HEK293 (cell line): ENCODE measurements around the gene CACNA1D.

ENCODE experiments used
- CTCF ChIA-PET: fragments of 350-600 bp; formaldehyde crosslinking; extraction: SDS; loops from one replicate; lab custom pipeline; 2021; ENCODE audit warnings: antibody characterized with exemption; lab: Yijun Ruan, JAX
- POLR2A ChIA-PET: fragments of 300-600 bp; formaldehyde crosslinking; extraction: SDS; loops from one replicate; lab custom pipeline; 2020; ENCODE audit warnings: antibody characterized with exemption, inconsistent platforms; lab: Yijun Ruan, JAX
- H3K27ac ChIP-seq: fragments of 200-500 bp; sonication (Bioruptor generic); 2 replicates; pipeline ENCODE4 v1.5.1; 2014; ENCODE audit warnings: low read depth, low read length, control low read depth, inconsistent platforms; ENCODE audit errors: extremely low read depth
- H3K36me3 ChIP-seq, 2 experiments: fragments of 200-500 bp in 1 of 2; sonication (Bioruptor generic) in 1 of 2; 1 replicate in 1 of 2; 2 replicates in 1 of 2; pipeline ENCODE4 v1.5.1; 2014 to 2017; ENCODE audit warnings: inconsistent platforms in 2 of 2, low read length in 2 of 2; ENCODE audit not compliant: control insufficient read depth in 2 of 2, insufficient read depth in 1 of 2
- H3K4me1 ChIP-seq: fragments of 200-500 bp; sonication (Bioruptor generic); 2 replicates; pipeline ENCODE4 v1.5.1; 2014; ENCODE audit warnings: mild to moderate bottlenecking, low read length, inconsistent platforms; ENCODE audit not compliant: control insufficient read depth, insufficient read depth
- H3K4me3 ChIP-seq: 2 replicates; pipeline ENCODE4 v1.5.1; 2011; ENCODE audit warnings: low read depth, mild to moderate bottlenecking, control low read depth, low read length, moderate library complexity
- H3K9me3 ChIP-seq: fragments of 200-500 bp; sonication (Bioruptor generic); 2 replicates; pipeline ENCODE4 v1.5.1; 2014; ENCODE audit warnings: low read depth, low read length, inconsistent platforms; ENCODE audit not compliant: control insufficient read depth, insufficient read depth
- GLIS1 ChIP-seq: fragments of 450-650 bp; formaldehyde crosslinking; IDR thresholded peaks from 2 replicates; pipeline ENCODE4 v1.5.1; 2016; ENCODE audit warnings: missing biosample characterization, missing genetic modification characterization
- PRDM6 ChIP-seq: fragments of 450-650 bp; formaldehyde crosslinking; IDR thresholded peaks from 2 replicates; pipeline ENCODE4 v1.5.1; 2017; ENCODE audit warnings: missing biosample characterization, missing genetic modification characterization
- REST ChIP-seq: fragments of 450-650 bp; formaldehyde crosslinking; IDR thresholded peaks from 2 replicates; pipeline ENCODE4 v1.5.1; 2016; ENCODE audit warnings: missing biosample characterization, missing genetic modification characterization
- ZEB2 ChIP-seq: fragments of 450-650 bp; formaldehyde crosslinking; IDR thresholded peaks from 2 replicates; pipeline ENCODE4 v1.5.1; 2016; ENCODE audit warnings: missing biosample characterization, missing genetic modification characterization
- ZNF239 ChIP-seq: fragments of 450-650 bp; formaldehyde crosslinking; IDR thresholded peaks from 2 replicates; pipeline ENCODE4 v1.5.1; 2016; ENCODE audit warnings: missing biosample characterization, missing genetic modification characterization
- ZNF514 ChIP-seq: fragments of 450-650 bp; formaldehyde crosslinking; IDR thresholded peaks from 2 replicates; pipeline ENCODE4 v1.5.1; 2016; ENCODE audit warnings: missing biosample characterization, missing genetic modification characterization
- ZNF518A ChIP-seq: fragments of 450-650 bp; formaldehyde crosslinking; conservative IDR thresholded peaks from 2 replicates; pipeline ENCODE4 v1.5.1; 2016; ENCODE audit warnings: low read depth, missing biosample characterization, missing genetic modification characterization
- ZNF600 ChIP-seq: fragments of 450-650 bp; formaldehyde crosslinking; IDR thresholded peaks from 2 replicates; pipeline ENCODE4 v1.5.1; 2016; ENCODE audit warnings: missing biosample characterization, missing genetic modification characterization
- ZNF768 ChIP-seq: fragments of 450-650 bp; formaldehyde crosslinking; IDR thresholded peaks from 2 replicates; pipeline ENCODE4 v1.5.1; 2018; ENCODE audit warnings: missing biosample characterization, mild to moderate bottlenecking, missing genetic modification characterization
- TF ChIP-seq, protein P1 (sequence below): fragments of 450-650 bp; formaldehyde crosslinking; IDR thresholded peaks from 2 replicates; pipeline ENCODE4 v1.5.1; 2016; ENCODE audit warnings: missing biosample characterization, missing genetic modification characterization
- TF ChIP-seq, protein P2 (sequence below): fragments of 450-650 bp; formaldehyde crosslinking; IDR thresholded peaks from 2 replicates; pipeline ENCODE4 v1.5.1; 2016; ENCODE audit warnings: missing biosample characterization, missing genetic modification characterization

CACNA1D gene

DNA sequence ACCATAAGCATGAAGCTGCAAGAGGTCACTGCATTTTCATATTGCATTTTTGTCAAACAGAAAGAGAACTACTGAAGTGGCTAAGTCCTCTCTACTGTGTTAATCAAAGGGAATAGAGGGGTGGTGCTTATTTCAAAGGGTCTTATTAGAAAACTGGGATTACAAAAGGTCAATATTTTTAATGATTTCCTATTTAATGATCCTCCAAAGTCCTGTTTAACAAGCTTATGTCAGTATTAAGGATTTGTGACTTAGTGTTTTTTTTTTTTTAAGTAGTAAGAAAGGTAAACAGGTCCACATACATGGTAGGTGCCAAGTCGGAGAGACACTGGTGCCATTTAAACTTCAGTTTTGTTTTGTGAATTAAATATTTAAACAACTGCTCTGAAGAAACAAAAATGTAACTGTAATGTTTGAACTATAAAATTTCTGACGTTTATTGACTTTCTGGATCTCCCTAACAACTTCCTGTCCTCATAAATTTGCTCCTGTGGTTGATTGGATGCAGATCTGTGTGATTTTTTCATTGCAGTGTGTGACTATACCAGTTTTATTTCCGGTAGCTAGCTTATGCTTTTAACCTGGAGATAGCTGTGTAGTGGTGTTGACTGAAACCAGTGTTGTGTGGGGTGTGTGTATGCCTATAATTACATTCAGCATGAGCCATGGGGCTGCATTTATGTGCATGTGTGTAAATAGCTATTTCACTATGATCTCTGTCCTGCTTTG is 8.6 kb upstream of the CACNA1D start:
- TF ChIP-seq PRDM6 (tag by site-specific recombination) (peak; percentile 34; the same call in 1 of the 2 replicates), ZEB2 (tag by site-specific recombination) (no peak)
- TF ChIP-seq, protein P1, sequence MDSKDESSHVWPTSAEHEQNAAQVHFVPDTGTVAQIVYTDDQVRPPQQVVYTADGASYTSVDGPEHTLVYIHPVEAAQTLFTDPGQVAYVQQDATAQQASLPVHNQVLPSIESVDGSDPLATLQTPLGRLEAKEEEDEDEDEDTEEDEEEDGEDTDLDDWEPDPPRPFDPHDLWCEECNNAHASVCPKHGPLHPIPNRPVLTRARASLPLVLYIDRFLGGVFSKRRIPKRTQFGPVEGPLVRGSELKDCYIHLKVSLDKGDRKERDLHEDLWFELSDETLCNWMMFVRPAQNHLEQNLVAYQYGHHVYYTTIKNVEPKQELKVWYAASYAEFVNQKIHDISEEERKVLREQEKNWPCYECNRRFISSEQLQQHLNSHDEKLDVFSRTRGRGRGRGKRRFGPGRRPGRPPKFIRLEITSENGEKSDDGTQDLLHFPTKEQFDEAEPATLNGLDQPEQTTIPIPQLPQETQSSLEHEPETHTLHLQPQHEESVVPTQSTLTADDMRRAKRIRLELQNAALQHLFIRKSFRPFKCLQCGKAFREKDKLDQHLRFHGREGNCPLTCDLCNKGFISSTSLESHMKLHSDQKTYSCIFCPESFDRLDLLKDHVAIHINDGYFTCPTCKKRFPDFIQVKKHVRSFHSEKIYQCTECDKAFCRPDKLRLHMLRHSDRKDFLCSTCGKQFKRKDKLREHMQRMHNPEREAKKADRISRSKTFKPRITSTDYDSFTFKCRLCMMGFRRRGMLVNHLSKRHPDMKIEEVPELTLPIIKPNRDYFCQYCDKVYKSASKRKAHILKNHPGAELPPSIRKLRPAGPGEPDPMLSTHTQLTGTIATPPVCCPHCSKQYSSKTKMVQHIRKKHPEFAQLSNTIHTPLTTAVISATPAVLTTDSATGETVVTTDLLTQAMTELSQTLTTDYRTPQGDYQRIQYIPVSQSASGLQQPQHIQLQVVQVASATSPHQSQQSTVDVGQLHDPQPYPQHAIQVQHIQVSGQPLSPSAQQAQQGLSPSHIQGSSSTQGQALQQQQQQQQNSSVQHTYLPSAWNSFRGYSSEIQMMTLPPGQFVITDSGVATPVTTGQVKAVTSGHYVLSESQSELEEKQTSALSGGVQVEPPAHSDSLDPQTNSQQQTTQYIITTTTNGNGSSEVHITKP (tag by site-specific recombination), result peak; percentile 93
- Histone ChIP-seq H3K4me1 (no peaks in the 10 kb centered on the region), H3K4me3 (no peak overlapping the region), H3K27ac (no peak overlapping the region), H3K36me3 (no peaks in the 10 kb centered on the region), H3K9me3 (no peaks in the 10 kb centered on the region)
- POLR2A ChIA-PET, result no interaction called here
- CTCF ChIA-PET, result interaction anchor here (0.6 kb wide), 1 partner anchor 155 kb away, joined by 6 read pairs; no protein-coding TSS in a partner anchor

- H3K36me3 ChIP-seq, result no peaks in the 10 kb centered on the region
- no peaks in the 10 kb centered on the region for H3K4me1 ChIP-seq
- H3K4me3 ChIP-seq, result no peak overlapping the region
- ChIA-PET CTCF (interaction anchor here (0.5 to 0.7 kb wide), 2 partner anchors 81 to 182 kb away, joined by 3 read pairs; no protein-coding TSS in a partner anchor), POLR2A (no interaction called here)
- H3K9me3 ChIP-seq, result no peaks in the 10 kb centered on the region
- H3K27ac ChIP-seq, result no peak overlapping the region
- TF ChIP-seq GLIS1 (tag by site-specific recombination) (no peak), ZNF239 (tag by site-specific recombination) (no peak), ZNF518A (tag by site-specific recombination) (no peak), ZNF514 (tag by site-specific recombination) (no peak), ZNF768 (tag by site-specific recombination) (no peak), ZNF600 (tag by site-specific recombination) (no peak), REST (tag by site-specific recombination) (no peak)
- TF ChIP-seq, protein P2, sequence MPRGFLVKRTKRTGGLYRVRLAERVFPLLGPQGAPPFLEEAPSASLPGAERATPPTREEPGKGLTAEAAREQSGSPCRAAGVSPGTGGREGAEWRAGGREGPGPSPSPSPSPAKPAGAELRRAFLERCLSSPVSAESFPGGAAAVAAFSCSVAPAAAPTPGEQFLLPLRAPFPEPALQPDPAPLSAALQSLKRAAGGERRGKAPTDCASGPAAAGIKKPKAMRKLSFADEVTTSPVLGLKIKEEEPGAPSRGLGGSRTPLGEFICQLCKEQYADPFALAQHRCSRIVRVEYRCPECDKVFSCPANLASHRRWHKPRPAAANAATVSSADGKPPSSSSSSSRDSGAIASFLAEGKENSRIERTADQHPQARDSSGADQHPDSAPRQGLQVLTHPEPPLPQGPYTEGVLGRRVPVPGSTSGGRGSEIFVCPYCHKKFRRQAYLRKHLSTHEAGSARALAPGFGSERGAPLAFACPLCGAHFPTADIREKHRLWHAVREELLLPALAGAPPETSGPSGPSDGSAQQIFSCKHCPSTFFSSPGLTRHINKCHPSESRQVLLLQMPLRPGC (tag by site-specific recombination), result no peak
These were observed 7.3 kb upstream of the CACNA1D start for GRCh38 chr3:53486961-53487654.
